Activated naive CD8-positive, alpha-beta T cell treated with anti-CD3 and anti-CD28 coated beads for 36 hours (primary cell): ENCODE measurements around the gene NDUFA8. TPM values are rescaled to one million over a fixed set of nuclear protein-coding genes. Genes with fewer than 3 reads are reported as not detected.

ENCODE experiments used
- total RNA-seq, 2 experiments: library from RNA; stranded (reverse); gene quantifications; one replicate each; pipeline ENCODE4 v1.2.3, GENCODE V29; 2021

The NDUFA8 gene
- total RNA-seq, 2 experiments from 2014 or later = 55.2 to 56.4 TPM

Other genes with a start within 250 kb of the NDUFA8 start
- 1 to 10 TPM; 2.5 to 2.8 TPM for gene TTLL11, start 66.5 kb downstream of the NDUFA8 start, total RNA-seq
- gene MORN5, start 129 bp upstream of the NDUFA8 start, total RNA-seq = not detected
- under 1 TPM; 0.12 to 0.16 TPM for gene LHX6, start 69.2 kb upstream of the NDUFA8 start, total RNA-seq
- 10 to 100 TPM; 35.1 to 35.5 TPM for gene RBM18, start 105.1 kb upstream of the NDUFA8 start, total RNA-seq
- gene MRRF, start 105.1 kb upstream of the NDUFA8 start, total RNA-seq = 10 to 100 TPM; 76.9 to 84.0 TPM
- under 1 TPM; 0.47 to 0.62 TPM for gene PTGS1, start 211.2 kb upstream of the NDUFA8 start, total RNA-seq